ENCODE results near the gene VCX. TPM values are rescaled to one million over a fixed set of nuclear protein-coding genes. Genes with fewer than 3 reads are reported as not detected.

VCX gene
- total RNA-seq, 1 donor from 2014 or later: not detected

Other genes with a start within 250 kb of the VCX start
- 6.5 and 7.6 TPM in 2 replicates for gene PNPLA4, start 84.2 kb downstream of the VCX start, total RNA-seq

All from activated CD4-positive, alpha-beta T cell treated with anti-CD3 and anti-CD28 coated beads, Interleukin-2, amount 10 ng/mL, durations not matched to agents 24 days and 14 days (primary cell).